Ascending aorta (tissue), 2 donors: ENCODE measurements around the gene SPACA9. TPM values are rescaled to one million over a fixed set of nuclear protein-coding genes. Genes with fewer than 3 reads are reported as not detected.

Experiments used
- DNase-seq, 2 donors: peaks; one replicate each; pipeline ENCODE4 v3.0.0-alpha.2; 2019; ENCODE audit warnings: low spot score in 2 of 2
- H3K27ac ChIP-seq, 2 donors: fragments of 200-600 bp; sonication (generic); one replicate each; pipeline ENCODE4 v1.5.1; 2016 to 2017; ENCODE audit warnings: mild to moderate bottlenecking in 1 of 2
- H3K27me3 ChIP-seq: fragments of 200-600 bp; sonication (generic); one replicate; pipeline ENCODE4 v1.5.1; 2017
- H3K36me3 ChIP-seq, 2 donors: fragments of 200-600 bp; sonication (generic); one replicate each; pipeline ENCODE4 v1.5.1; 2016
- H3K4me1 ChIP-seq, 2 donors: fragments of 200-600 bp; sonication (generic); one replicate each; pipeline ENCODE4 v1.5.1; 2016 to 2017; ENCODE audit warnings: mild to moderate bottlenecking in 1 of 2
- H3K4me3 ChIP-seq, 2 donors: fragments of 200-600 bp; sonication (generic); one replicate each; pipeline ENCODE4 v1.5.1; 2016 to 2017; ENCODE audit warnings: mild to moderate bottlenecking in 1 of 2
- H3K9me3 ChIP-seq, 2 donors: fragments of 200-600 bp; sonication (generic); one replicate each; pipeline ENCODE4 v1.5.1; 2016
- intact Hi-C: fragments of 100-400 bp; cut with DNase I; formaldehyde crosslinking; loops from one replicate; pipeline ENCODE4 v1.15.1; 2023
- total RNA-seq: library from RNA; depleted of rRNA; stranded (reverse); fragments of >200 nt; gene quantifications from one replicate; pipeline ENCODE4 v1.1.0, GENCODE V29; 2016
- TF ChIP-seq, protein P1 (sequence below), 3 experiments: fragments of 200-600 bp in 2 of 3; fragments of 450-650 bp in 1 of 3; sonication (generic) in 2 of 3; IDR thresholded peaks; one replicate each; pipeline ENCODE4 v1.5.1; 2016 to 2019; ENCODE audit warnings: antibody characterized with exemption in 3 of 3, mild to moderate bottlenecking in 1 of 3, moderate library complexity in 1 of 3

Gene SPACA9
- total RNA-seq, 1 donor from 2014 or later, result 5.9 TPM

GRCh38 chr9:132846918-132847515, 31.7 kb upstream of the SPACA9 start:
- DNase-seq, result no peak
- TF ChIP-seq, protein P1, sequence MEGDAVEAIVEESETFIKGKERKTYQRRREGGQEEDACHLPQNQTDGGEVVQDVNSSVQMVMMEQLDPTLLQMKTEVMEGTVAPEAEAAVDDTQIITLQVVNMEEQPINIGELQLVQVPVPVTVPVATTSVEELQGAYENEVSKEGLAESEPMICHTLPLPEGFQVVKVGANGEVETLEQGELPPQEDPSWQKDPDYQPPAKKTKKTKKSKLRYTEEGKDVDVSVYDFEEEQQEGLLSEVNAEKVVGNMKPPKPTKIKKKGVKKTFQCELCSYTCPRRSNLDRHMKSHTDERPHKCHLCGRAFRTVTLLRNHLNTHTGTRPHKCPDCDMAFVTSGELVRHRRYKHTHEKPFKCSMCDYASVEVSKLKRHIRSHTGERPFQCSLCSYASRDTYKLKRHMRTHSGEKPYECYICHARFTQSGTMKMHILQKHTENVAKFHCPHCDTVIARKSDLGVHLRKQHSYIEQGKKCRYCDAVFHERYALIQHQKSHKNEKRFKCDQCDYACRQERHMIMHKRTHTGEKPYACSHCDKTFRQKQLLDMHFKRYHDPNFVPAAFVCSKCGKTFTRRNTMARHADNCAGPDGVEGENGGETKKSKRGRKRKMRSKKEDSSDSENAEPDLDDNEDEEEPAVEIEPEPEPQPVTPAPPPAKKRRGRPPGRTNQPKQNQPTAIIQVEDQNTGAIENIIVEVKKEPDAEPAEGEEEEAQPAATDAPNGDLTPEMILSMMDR (IDR thresholded peaks at IDR 0.05), result no peak
- no peaks in the 10 kb centered on the region for H3K27me3 ChIP-seq
- H3K27ac ChIP-seq, result no peak overlapping the region
- intact Hi-C loops, result no loop called here
- no peaks in the 10 kb centered on the region for H3K36me3 ChIP-seq
- H3K4me1 ChIP-seq, result no peaks in the 10 kb centered on the region
- no peaks in the 10 kb centered on the region for H3K9me3 ChIP-seq
- H3K4me3 ChIP-seq, result no peak overlapping the region

GRCh38 chr9:132849185-132849706, 29.5 kb upstream of the SPACA9 start:
- H3K36me3 ChIP-seq, result no peaks in the 10 kb centered on the region
- H3K4me3 ChIP-seq, result no peak overlapping the region
- H3K4me1 ChIP-seq, result no peaks in the 10 kb centered on the region
- TF ChIP-seq, protein P1 (IDR thresholded peaks at IDR 0.05), result no peak
- no peak overlapping the region for H3K27ac ChIP-seq
- intact Hi-C loops, result no loop called here
- no peaks in the 10 kb centered on the region for H3K9me3 ChIP-seq
- no peak for DNase-seq
- H3K27me3 ChIP-seq, result no peaks in the 10 kb centered on the region

DNA sequence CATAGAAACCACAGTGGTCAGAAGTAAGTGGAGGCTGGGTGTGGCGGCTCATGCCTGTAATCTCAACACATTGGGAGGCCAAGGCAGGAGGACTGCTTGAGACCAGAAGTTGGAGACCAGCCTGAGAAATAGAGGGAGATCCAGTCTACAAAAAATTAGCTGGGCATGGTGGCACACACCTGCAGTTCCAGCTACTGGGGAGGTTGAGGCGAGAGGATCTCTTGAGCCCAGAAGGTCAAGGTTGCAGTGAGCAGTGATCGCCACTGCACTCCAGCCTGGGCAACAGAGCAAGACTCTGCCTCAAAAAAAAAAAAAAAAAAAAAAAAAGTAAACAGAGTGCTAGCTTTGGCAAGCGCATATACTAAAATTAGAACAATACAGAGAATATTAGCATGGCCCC, 25.2 kb upstream of the SPACA9 start:
- H3K36me3 ChIP-seq, result no peaks in the 10 kb centered on the region
- intact Hi-C loops, result no loop called here
- TF ChIP-seq, protein P1 (IDR thresholded peaks at IDR 0.05), result no peak
- H3K9me3 ChIP-seq, result no peaks in the 10 kb centered on the region
- H3K4me3 ChIP-seq, result no peak overlapping the region
- no peak overlapping the region for H3K27ac ChIP-seq
- no peak for DNase-seq
- no peaks in the 10 kb centered on the region for H3K27me3 ChIP-seq
- no peaks in the 10 kb centered on the region for H3K4me1 ChIP-seq

GRCh38 chr9:132854832-132855231, 23.9 kb upstream of the SPACA9 start:
- no peaks in the 10 kb centered on the region for H3K36me3 ChIP-seq
- DNase-seq, result no peak
- TF ChIP-seq, protein P1 (IDR thresholded peaks at IDR 0.05), result no peak

DNA sequence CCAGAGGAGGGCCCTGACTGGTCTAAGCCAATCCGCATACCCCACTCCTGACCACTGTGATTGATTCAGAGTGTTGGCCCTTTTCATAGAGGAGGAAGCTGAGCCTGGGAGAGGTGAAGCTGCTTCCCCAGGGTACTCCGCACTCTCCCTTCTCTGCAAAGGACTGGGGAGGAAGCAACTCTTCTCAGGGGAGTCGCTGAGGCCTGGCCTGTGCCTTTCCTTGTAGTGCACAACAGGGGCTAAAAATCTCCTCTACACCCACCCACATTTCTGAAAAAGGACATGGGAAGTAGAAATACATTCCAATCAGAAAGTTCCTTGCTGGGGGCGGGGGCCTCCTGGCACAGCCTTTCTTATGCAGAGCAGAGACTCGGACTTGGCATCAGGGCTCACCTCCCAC, 22.8 kb upstream of the SPACA9 start:
- Histone ChIP-seq H3K27ac (no peak overlapping the region), H3K36me3 (no peaks in the 10 kb centered on the region), H3K27me3 (no peaks in the 10 kb centered on the region), H3K4me3 (no peak overlapping the region), H3K4me1 (no peaks in the 10 kb centered on the region), H3K9me3 (no peaks in the 10 kb centered on the region)
- TF ChIP-seq, protein P1 (IDR thresholded peaks at IDR 0.05), result no peak
- no peak for DNase-seq
- intact Hi-C loops, result no loop called here

More at GRCh38 chr9:132854832-132855231, 23.9 kb upstream of the SPACA9 start:
- H3K9me3 ChIP-seq, result no peaks in the 10 kb centered on the region
- H3K27ac ChIP-seq, result no peak overlapping the region
- intact Hi-C loops, result no loop called here
- H3K4me1 ChIP-seq, result no peaks in the 10 kb centered on the region
- H3K27me3 ChIP-seq, result no peaks in the 10 kb centered on the region
- H3K4me3 ChIP-seq, result no peak overlapping the region
